Cardiac fibroblast (primary cell): ENCODE data around the gene RPS15A.

Experiments used
- DNase-seq, 2 donors: peaks; one replicate each; pipeline versions ENCODE4 v3.0.0 to v3.0.0-alpha.2; 2010; ENCODE audit warnings: low read depth in 2 of 2
- H3K4me3 ChIP-seq, 2 donors: replicated peaks in 1 of 2; 1 replicate in 1 of 2; 2 replicates in 1 of 2; pipeline ENCODE4 v1.5.1; 2011; ENCODE audit warnings: low read depth in 2 of 2, low read length in 2 of 2, mild to moderate bottlenecking in 2 of 2, moderate library complexity in 1 of 2
- TF ChIP-seq, protein P1 (sequence below): IDR thresholded peaks from one replicate; pipeline ENCODE4 v1.5.1; 2011; ENCODE audit warnings: low read depth, mild to moderate bottlenecking, low read length, inconsistent platforms

RPS15A gene

DNA sequence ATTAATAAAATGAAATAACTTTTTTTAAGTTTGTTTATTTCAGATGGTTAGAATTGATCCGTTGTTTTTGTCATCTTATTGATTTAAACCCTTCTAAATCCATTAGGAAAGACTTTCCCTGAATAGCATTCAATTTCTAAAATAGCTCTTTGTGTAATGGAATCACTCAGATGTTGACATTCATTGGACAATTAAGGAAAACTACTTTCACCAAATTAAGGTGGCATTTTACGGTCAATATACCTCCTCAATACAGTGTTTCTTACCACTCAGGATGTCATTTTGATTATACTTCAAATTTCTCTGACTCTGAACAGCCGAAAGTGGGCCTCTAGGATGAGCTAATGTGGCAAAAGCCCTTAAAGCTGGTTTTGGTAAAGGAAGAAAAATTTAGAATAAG, 9.4 kb upstream of the RPS15A start:
- DNase-seq: no peak
- TF ChIP-seq, protein P1, sequence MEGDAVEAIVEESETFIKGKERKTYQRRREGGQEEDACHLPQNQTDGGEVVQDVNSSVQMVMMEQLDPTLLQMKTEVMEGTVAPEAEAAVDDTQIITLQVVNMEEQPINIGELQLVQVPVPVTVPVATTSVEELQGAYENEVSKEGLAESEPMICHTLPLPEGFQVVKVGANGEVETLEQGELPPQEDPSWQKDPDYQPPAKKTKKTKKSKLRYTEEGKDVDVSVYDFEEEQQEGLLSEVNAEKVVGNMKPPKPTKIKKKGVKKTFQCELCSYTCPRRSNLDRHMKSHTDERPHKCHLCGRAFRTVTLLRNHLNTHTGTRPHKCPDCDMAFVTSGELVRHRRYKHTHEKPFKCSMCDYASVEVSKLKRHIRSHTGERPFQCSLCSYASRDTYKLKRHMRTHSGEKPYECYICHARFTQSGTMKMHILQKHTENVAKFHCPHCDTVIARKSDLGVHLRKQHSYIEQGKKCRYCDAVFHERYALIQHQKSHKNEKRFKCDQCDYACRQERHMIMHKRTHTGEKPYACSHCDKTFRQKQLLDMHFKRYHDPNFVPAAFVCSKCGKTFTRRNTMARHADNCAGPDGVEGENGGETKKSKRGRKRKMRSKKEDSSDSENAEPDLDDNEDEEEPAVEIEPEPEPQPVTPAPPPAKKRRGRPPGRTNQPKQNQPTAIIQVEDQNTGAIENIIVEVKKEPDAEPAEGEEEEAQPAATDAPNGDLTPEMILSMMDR: no peak

DNA sequence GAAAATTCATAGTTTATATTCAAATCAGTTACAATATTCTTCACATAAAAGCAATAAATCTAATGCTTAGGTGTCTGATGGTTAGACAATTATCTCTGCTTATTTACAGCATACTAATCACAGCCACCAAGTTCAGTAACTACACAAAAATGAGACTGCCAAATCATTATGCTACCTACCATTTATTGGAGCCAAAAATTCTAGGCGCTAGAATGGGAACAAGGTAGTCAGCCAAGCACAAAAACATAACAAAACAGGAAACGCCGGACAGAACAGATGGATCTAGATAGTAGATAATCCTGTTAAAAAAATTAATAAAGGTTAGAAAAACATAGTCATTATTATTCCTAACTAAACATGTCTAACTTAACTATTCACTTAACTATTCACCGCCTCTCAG, 7.6 kb upstream of the RPS15A start:
- no peak for DNase-seq
- H3K4me3 ChIP-seq: no peak overlapping the region
- TF ChIP-seq, protein P1: no peak

More for the DNA sequence above, 9.4 kb upstream of the RPS15A start:
- peak overlapping the region; percentile 93 to 97 for H3K4me3 ChIP-seq

DNA sequence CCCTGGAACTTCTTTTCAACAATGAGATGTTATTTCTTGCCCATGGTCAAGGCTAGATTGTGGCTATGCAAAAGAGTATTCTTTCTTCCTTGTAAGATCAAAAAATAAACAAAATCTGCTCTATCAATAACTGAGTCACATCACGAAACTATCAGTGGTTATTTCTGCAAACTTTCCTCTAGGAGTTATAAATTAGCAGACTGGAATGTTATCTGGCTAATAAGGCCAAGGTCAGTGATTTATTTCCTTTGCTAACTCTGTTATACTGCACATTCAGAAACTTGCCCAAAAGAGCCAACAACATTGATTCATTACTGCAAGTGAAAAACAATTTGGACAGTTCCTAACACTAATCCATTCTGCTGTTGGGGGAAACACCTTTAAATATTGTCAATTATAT, 6.2 kb upstream of the RPS15A start:
- no peak overlapping the region for H3K4me3 ChIP-seq
- DNase-seq: no peak
- TF ChIP-seq, protein P1: no peak

DNA sequence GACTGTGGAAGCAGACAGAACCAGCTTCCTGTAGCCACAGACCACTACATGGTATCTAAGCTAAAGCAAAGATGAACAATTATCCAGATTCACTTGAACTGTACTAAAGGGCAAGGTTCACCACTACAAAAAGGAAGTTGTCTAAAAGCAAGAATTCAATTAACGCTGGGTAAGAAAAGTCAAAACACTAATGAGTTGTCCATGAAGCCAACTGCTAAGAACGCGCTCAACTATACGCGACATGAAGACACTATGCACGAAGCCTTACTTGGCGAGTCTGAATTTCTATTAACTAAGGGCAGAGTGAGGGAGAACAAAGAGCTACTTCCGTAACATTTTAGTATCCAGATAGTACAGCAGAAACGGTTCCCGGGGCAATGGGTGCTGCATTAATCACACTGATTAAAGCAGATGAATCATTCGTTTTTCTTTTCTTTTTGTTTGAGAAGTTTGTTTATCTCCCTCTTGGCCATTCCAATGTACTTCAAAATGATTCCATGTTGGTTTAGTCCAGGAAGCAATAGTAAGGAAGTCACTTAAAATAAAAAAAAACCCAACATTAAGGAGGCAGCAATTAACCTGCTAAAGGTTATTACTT, 2.8 kb upstream of the RPS15A start:
- peak in 1 of 2 donors; percentile 42 for DNase-seq
- TF ChIP-seq, protein P1: no peak
- no peak overlapping the region for H3K4me3 ChIP-seq

DNA sequence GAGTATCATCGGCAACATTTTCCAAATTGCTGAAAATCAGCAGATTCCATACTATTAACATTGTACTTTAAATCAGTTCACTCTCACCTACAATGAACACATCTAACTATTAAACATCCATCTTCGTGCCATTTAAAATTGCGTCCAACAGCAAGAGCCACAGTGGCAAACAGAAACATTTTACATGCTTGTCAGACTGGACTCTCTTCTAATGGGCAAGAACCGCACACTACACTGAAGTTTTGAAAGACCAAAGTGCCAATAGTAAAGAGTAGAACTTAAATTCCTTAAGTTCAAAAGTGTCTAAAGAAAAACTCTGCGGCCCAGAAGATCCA, 652 bp downstream of the RPS15A start:
- peak overlapping the region; percentile 90 to 91 for H3K4me3 ChIP-seq
- TF ChIP-seq, protein P1: no peak
- DNase-seq: no peak

DNA sequence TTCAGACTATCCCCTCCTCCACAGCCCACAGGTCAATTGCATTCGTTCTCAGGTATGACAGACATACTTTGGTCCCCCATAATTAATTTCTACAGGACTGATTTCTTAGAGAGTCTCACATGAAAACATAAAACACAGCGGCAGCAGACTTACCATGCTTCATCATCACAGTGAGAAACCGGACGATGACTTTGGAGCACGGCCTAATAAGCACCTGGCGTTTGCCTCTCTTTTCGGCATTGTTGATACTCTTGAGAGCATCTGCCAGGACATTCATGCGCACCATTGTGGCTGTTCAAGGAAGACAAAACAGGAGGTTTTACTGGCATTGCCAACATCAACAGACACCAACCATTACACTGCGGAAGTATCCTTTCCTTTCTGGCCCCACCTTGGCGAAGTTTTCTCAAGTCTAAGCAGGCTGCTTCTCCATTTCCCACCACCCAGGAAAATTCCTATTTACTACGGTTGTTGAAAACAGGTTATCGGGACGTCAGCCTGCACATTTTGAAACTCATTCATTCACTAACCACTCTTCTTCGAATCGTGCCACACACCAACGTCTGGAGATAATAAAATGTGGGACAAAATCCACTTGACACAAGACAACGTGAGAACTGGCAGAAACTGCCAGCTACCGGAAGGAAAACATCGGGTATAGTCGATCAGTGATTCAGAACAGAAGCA, 1.2 kb downstream of the RPS15A start:
- peak in 1 of 2 donors; percentile 50 for DNase-seq
- peak overlapping the region; percentile 90 to 91 for H3K4me3 ChIP-seq

More for the DNA sequence above, 1.2 kb downstream of the RPS15A start:
- TF ChIP-seq, protein P1: no peak
